ENCODE measurements around the gene XPNPEP3.
A peak's percentile ranks its signal among the peaks of the same experiment; 100 is the strongest.
"Not testable (repeated sequence)": the region's sequence is repeated elsewhere in the genome, so short reads cannot be mapped to it uniquely, and the experiment has no call there.

Gene XPNPEP3

GRCh38 chr22:40826984-40827741 is 29.8 kb upstream of the XPNPEP3 start:
- no peaks in the 10 kb centered on the region for H3K4me1 ChIP-seq (ENCODE audit: control insufficient read depth in 2 of 2, insufficient read depth in 2 of 2, low read length in 2 of 2)
- no peak overlapping the region for H3K9ac ChIP-seq (ENCODE audit: low read depth in 1 of 2, low read length in 2 of 2)
- H3K4me3 ChIP-seq (ENCODE audit: low read length in 2 of 2): no peak overlapping the region
- no peaks in the 10 kb centered on the region for H3K27me3 ChIP-seq (ENCODE audit: control insufficient read depth in 2 of 2, insufficient read depth in 2 of 2, low read length in 2 of 2)
- H3K9me3 ChIP-seq (ENCODE audit: control insufficient read depth in 2 of 2, low read length in 2 of 2): no peaks in the 10 kb centered on the region
- H3K27ac ChIP-seq (ENCODE audit: low read depth in 2 of 2, low read length in 2 of 2): no peak overlapping the region
- peaks cover 33 to 38% of the 10 kb centered on the region in 2 donors for H3K36me3 ChIP-seq (ENCODE audit: control insufficient read depth in 2 of 2, insufficient read depth in 2 of 2, low read length in 2 of 2)

- Histone ChIP-seq H3K4me3 (ENCODE audit: low read length in 2 of 2) (no peak overlapping the region), H3K9me3 (ENCODE audit: control insufficient read depth in 2 of 2, low read length in 2 of 2) (no peaks in the 10 kb centered on the region), H3K27me3 (ENCODE audit: control insufficient read depth in 2 of 2, insufficient read depth in 2 of 2, low read length in 2 of 2) (no peaks in the 10 kb centered on the region), H3K36me3 (ENCODE audit: control insufficient read depth in 2 of 2, insufficient read depth in 2 of 2, low read length in 2 of 2) (peaks cover 35 to 40% of the 10 kb centered on the region in 2 donors), H3K27ac (ENCODE audit: low read depth in 2 of 2, low read length in 2 of 2) (no peak overlapping the region), H3K9ac (ENCODE audit: low read depth in 1 of 2, low read length in 2 of 2) (no peak overlapping the region), H3K4me1 (ENCODE audit: control insufficient read depth in 2 of 2, insufficient read depth in 2 of 2, low read length in 2 of 2) (peaks cover 0 to 6% of the 10 kb centered on the region in 2 donors)
These were observed 27.8 kb upstream of the XPNPEP3 start for GRCh38 chr22:40829131-40829530.

- H3K4me3 ChIP-seq (ENCODE audit: low read length in 2 of 2): no peak overlapping the region
- H3K27ac ChIP-seq (ENCODE audit: low read depth in 2 of 2, low read length in 2 of 2): no peak overlapping the region
- H3K27me3 ChIP-seq (ENCODE audit: control insufficient read depth in 2 of 2, insufficient read depth in 2 of 2, low read length in 2 of 2): no peaks in the 10 kb centered on the region
- H3K4me1 ChIP-seq (ENCODE audit: control insufficient read depth in 2 of 2, insufficient read depth in 2 of 2, low read length in 2 of 2): peaks cover 0 to 6% of the 10 kb centered on the region in 2 donors
- no peak overlapping the region for H3K9ac ChIP-seq (ENCODE audit: low read depth in 1 of 2, low read length in 2 of 2)
- peaks cover 58 to 67% of the 10 kb centered on the region in 2 donors for H3K36me3 ChIP-seq (ENCODE audit: control insufficient read depth in 2 of 2, insufficient read depth in 2 of 2, low read length in 2 of 2)
- no peaks in the 10 kb centered on the region for H3K9me3 ChIP-seq (ENCODE audit: control insufficient read depth in 2 of 2, low read length in 2 of 2)
These were observed 22.3 kb upstream of the XPNPEP3 start for GRCh38 chr22:40834619-40835018.

- H3K9ac ChIP-seq (ENCODE audit: low read depth in 1 of 2, low read length in 2 of 2): no peak overlapping the region
- no peaks in the 10 kb centered on the region for H3K4me1 ChIP-seq (ENCODE audit: control insufficient read depth in 2 of 2, insufficient read depth in 2 of 2, low read length in 2 of 2)
- no peak overlapping the region for H3K4me3 ChIP-seq (ENCODE audit: low read length in 2 of 2)
- H3K36me3 ChIP-seq (ENCODE audit: control insufficient read depth in 2 of 2, insufficient read depth in 2 of 2, low read length in 2 of 2): peaks cover 62 to 73% of the 10 kb centered on the region in 2 donors
- no peaks in the 10 kb centered on the region for H3K27me3 ChIP-seq (ENCODE audit: control insufficient read depth in 2 of 2, insufficient read depth in 2 of 2, low read length in 2 of 2)
- no peaks in the 10 kb centered on the region for H3K9me3 ChIP-seq (ENCODE audit: control insufficient read depth in 2 of 2, low read length in 2 of 2)
- H3K27ac ChIP-seq (ENCODE audit: low read depth in 2 of 2, low read length in 2 of 2): no peak overlapping the region
These were observed 18.5 kb upstream of the XPNPEP3 start for GRCh38 chr22:40838486-40838885.

DNA sequence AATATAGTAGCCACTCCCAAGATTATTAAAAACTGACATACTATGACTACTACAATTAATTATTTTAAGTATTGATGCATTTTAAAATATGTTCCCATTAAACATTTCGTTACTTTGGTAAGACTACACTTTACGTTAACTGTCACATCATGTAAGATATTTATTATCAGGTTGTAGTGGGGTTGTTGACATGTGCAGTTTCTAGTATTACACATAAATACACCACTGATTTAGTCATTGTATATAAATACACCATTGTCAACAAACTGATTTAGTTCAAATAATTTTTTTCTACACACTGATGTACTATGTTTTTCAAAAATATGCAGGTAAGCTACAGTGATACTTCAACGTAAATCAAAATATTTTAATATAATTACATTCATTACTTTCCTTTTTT is 12.0 kb upstream of the XPNPEP3 start:
- Histone ChIP-seq H3K27ac (ENCODE audit: low read depth in 2 of 2, low read length in 2 of 2) (no peak overlapping the region), H3K36me3 (ENCODE audit: control insufficient read depth in 2 of 2, insufficient read depth in 2 of 2, low read length in 2 of 2) (peaks cover 38 to 66% of the 10 kb centered on the region in 2 donors), H3K4me1 (ENCODE audit: control insufficient read depth in 2 of 2, insufficient read depth in 2 of 2, low read length in 2 of 2) (no peaks in the 10 kb centered on the region), H3K9me3 (ENCODE audit: control insufficient read depth in 2 of 2, low read length in 2 of 2) (no peaks in the 10 kb centered on the region), H3K9ac (ENCODE audit: low read depth in 1 of 2, low read length in 2 of 2) (no peak overlapping the region), H3K4me3 (ENCODE audit: low read length in 2 of 2) (no peak overlapping the region), H3K27me3 (ENCODE audit: control insufficient read depth in 2 of 2, insufficient read depth in 2 of 2, low read length in 2 of 2) (no peaks in the 10 kb centered on the region)

GRCh38 chr22:40845816-40846215 is 11.1 kb upstream of the XPNPEP3 start:
- H3K4me3 ChIP-seq (ENCODE audit: low read length in 2 of 2); H3K9me3 ChIP-seq (ENCODE audit: control insufficient read depth in 2 of 2, low read length in 2 of 2); H3K4me1 ChIP-seq (ENCODE audit: control insufficient read depth in 2 of 2, insufficient read depth in 2 of 2, low read length in 2 of 2); H3K27me3 ChIP-seq (ENCODE audit: control insufficient read depth in 2 of 2, insufficient read depth in 2 of 2, low read length in 2 of 2); H3K9ac ChIP-seq (ENCODE audit: low read depth in 1 of 2, low read length in 2 of 2); H3K27ac ChIP-seq (ENCODE audit: low read depth in 2 of 2, low read length in 2 of 2): not testable (repeated sequence)
- H3K36me3 ChIP-seq (ENCODE audit: control insufficient read depth in 2 of 2, insufficient read depth in 2 of 2, low read length in 2 of 2): peaks cover 33 to 63% of the 10 kb centered on the region in 2 donors

GRCh38 chr22:40853333-40853732 is 3.6 kb upstream of the XPNPEP3 start:
- H3K4me1 ChIP-seq (ENCODE audit: control insufficient read depth in 2 of 2, insufficient read depth in 2 of 2, low read length in 2 of 2): peaks cover 22 to 39% of the 10 kb centered on the region in 2 donors
- peak overlapping the region in 1 of 2 donors; percentile 1 for H3K9ac ChIP-seq (ENCODE audit: low read depth in 1 of 2, low read length in 2 of 2)
- peaks cover 7 to 16% of the 10 kb centered on the region in 2 donors for H3K36me3 ChIP-seq (ENCODE audit: control insufficient read depth in 2 of 2, insufficient read depth in 2 of 2, low read length in 2 of 2)
- no peaks in the 10 kb centered on the region for H3K27me3 ChIP-seq (ENCODE audit: control insufficient read depth in 2 of 2, insufficient read depth in 2 of 2, low read length in 2 of 2)
- no peaks in the 10 kb centered on the region for H3K9me3 ChIP-seq (ENCODE audit: control insufficient read depth in 2 of 2, low read length in 2 of 2)
- H3K4me3 ChIP-seq (ENCODE audit: low read length in 2 of 2): no peak overlapping the region
- H3K27ac ChIP-seq (ENCODE audit: low read depth in 2 of 2, low read length in 2 of 2): peak overlapping the region in 1 of 2 donors; percentile 2

DNA sequence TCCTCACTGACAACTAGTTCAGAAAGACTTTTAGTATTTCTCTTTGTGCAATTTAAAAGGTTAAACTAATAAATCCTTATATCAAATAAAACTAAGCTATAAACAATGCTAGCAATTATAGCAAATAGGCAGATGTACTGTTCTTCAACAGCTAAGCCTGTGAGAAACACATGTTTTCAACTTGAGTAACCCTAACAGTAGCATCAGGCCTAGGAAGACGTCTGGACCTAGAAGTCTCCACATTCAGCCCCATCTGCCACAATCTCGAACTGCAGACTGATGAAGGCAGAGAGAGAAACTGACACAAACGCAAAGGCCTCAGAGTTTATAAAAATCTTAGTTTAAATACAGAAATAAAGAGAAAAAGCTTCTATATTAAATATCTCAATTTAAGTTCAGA is 3.0 kb upstream of the XPNPEP3 start:
- Histone ChIP-seq H3K9ac (ENCODE audit: low read depth in 1 of 2, low read length in 2 of 2) (peak overlapping the region in 1 of 2 donors; percentile 13), H3K9me3 (ENCODE audit: control insufficient read depth in 2 of 2, low read length in 2 of 2) (no peaks in the 10 kb centered on the region), H3K27me3 (ENCODE audit: control insufficient read depth in 2 of 2, insufficient read depth in 2 of 2, low read length in 2 of 2) (no peaks in the 10 kb centered on the region), H3K27ac (ENCODE audit: low read depth in 2 of 2, low read length in 2 of 2) (no peak overlapping the region), H3K4me3 (ENCODE audit: low read length in 2 of 2) (no peak overlapping the region), H3K36me3 (ENCODE audit: control insufficient read depth in 2 of 2, insufficient read depth in 2 of 2, low read length in 2 of 2) (peaks cover 6 to 11% of the 10 kb centered on the region in 2 donors), H3K4me1 (ENCODE audit: control insufficient read depth in 2 of 2, insufficient read depth in 2 of 2, low read length in 2 of 2) (peaks cover 22 to 39% of the 10 kb centered on the region in 2 donors)

GRCh38 chr22:40855071-40855978 is 1.6 kb upstream of the XPNPEP3 start:
- H3K4me1 ChIP-seq (ENCODE audit: control insufficient read depth in 2 of 2, insufficient read depth in 2 of 2, low read length in 2 of 2): peaks cover 22 to 39% of the 10 kb centered on the region in 2 donors

GRCh38 chr22:40855979-40856512 is 902 bp upstream of the XPNPEP3 start:
- Histone ChIP-seq H3K27me3 (ENCODE audit: control insufficient read depth in 2 of 2, insufficient read depth in 2 of 2, low read length in 2 of 2) (no peaks in the 10 kb centered on the region), H3K9me3 (ENCODE audit: control insufficient read depth in 2 of 2, low read length in 2 of 2) (no peaks in the 10 kb centered on the region), H3K4me1 (ENCODE audit: control insufficient read depth in 2 of 2, insufficient read depth in 2 of 2, low read length in 2 of 2) (peaks cover 22 to 39% of the 10 kb centered on the region in 2 donors), H3K4me3 (ENCODE audit: low read length in 2 of 2) (peak overlapping the region; percentile 80 to 87), H3K27ac (ENCODE audit: low read depth in 2 of 2, low read length in 2 of 2) (peak overlapping the region; percentile 94 to 99), H3K36me3 (ENCODE audit: control insufficient read depth in 2 of 2, insufficient read depth in 2 of 2, low read length in 2 of 2) (peaks cover 0 to 5% of the 10 kb centered on the region in 2 donors), H3K9ac (ENCODE audit: low read depth in 1 of 2, low read length in 2 of 2) (peak overlapping the region; percentile 93 to 97)

More at GRCh38 chr22:40855071-40855978, 1.6 kb upstream of the XPNPEP3 start:
- Histone ChIP-seq H3K27ac (ENCODE audit: low read depth in 2 of 2, low read length in 2 of 2) (peak overlapping the region in 1 of 2 donors; percentile 99), H3K9ac (ENCODE audit: low read depth in 1 of 2, low read length in 2 of 2) (peak overlapping the region; percentile 93 to 97), H3K36me3 (ENCODE audit: control insufficient read depth in 2 of 2, insufficient read depth in 2 of 2, low read length in 2 of 2) (peaks cover under 1 to 2% of the 10 kb centered on the region in 2 donors), H3K27me3 (ENCODE audit: control insufficient read depth in 2 of 2, insufficient read depth in 2 of 2, low read length in 2 of 2) (no peaks in the 10 kb centered on the region), H3K4me3 (ENCODE audit: low read length in 2 of 2) (peak overlapping the region; percentile 80 to 87), H3K9me3 (ENCODE audit: control insufficient read depth in 2 of 2, low read length in 2 of 2) (no peaks in the 10 kb centered on the region)

All from mucosa of rectum (tissue), 2 donors.